Small intestine (tissue), 7 donors: ENCODE measurements around the gene LSM2. TPM values are rescaled to one million over a fixed set of nuclear protein-coding genes. Genes with fewer than 3 reads are reported as not detected.

Experiments
- DNase-seq, 2 donors: peaks; one replicate each; pipeline versions ENCODE4 v3.0.0 to v3.0.0-alpha.2; 2013
- FAIRE-seq: peaks from 2 replicates; lab custom pipeline; 2012; peaks lifted over from hg19 to GRCh38; lab: Jason Lieb, UNC
- H3K27ac ChIP-seq, 3 donors: one replicate each; pipeline ENCODE4 v1.5.1; 2013; ENCODE audit warnings: low read length in 2 of 3, mild to moderate bottlenecking in 2 of 3, control low read depth in 1 of 3, inconsistent platforms in 1 of 3, low read depth in 1 of 3, moderate library complexity in 1 of 3
- H3K27me3 ChIP-seq, 3 donors: one replicate each; pipeline ENCODE4 v1.6.1; 2013; ENCODE audit warnings: low read length in 3 of 3, inconsistent platforms in 1 of 3; ENCODE audit not compliant: control insufficient read depth in 3 of 3, insufficient read depth in 3 of 3
- H3K36me3 ChIP-seq, 3 donors: one replicate each; pipeline ENCODE4 v1.6.1; 2013; ENCODE audit warnings: low read length in 3 of 3, inconsistent platforms in 1 of 3, low read depth in 1 of 3, mild to moderate bottlenecking in 1 of 3, moderate library complexity in 1 of 3; ENCODE audit not compliant: control insufficient read depth in 3 of 3, insufficient read depth in 2 of 3
- H3K4me1 ChIP-seq, 3 donors: one replicate each; pipeline ENCODE4 v1.6.1; 2013; ENCODE audit warnings: low read length in 2 of 3, inconsistent platforms in 1 of 3, low read depth in 1 of 3, mild to moderate bottlenecking in 1 of 3, moderate library complexity in 1 of 3; ENCODE audit not compliant: control insufficient read depth in 3 of 3, insufficient read depth in 2 of 3
- H3K4me3 ChIP-seq, 3 donors: one replicate each; pipeline ENCODE4 v1.5.1; 2013; ENCODE audit warnings: low read length in 3 of 3, control low read depth in 1 of 3, inconsistent platforms in 1 of 3, low read depth in 1 of 3, mild to moderate bottlenecking in 1 of 3, moderate library complexity in 1 of 3
- H3K9me3 ChIP-seq, 2 donors: one replicate each; pipeline ENCODE4 v1.6.1; 2013; ENCODE audit warnings: low read depth in 1 of 2, low read length in 1 of 2; ENCODE audit not compliant: control insufficient read depth in 2 of 2, insufficient read depth in 1 of 2
- WGBS, 3 donors: extraction: QIAGEN DNeasy Blood & Tissue Kit; methylation state at CpG; one replicate each; pipeline ENCODE4 v1.1.7; 2013; 5-methylcytosine and 5-hydroxymethylcytosine counted together
- polyA plus RNA-seq, 4 donors: library from polyadenylated mRNA; stranded (reverse) in 3 of 4; unstranded in 1 of 4; fragments of 200-250 nt in 3 of 4; fragments of 120-200 nt in 1 of 4; gene quantifications; one replicate each; pipeline versions ENCODE4 v1.2.1 to v1.2.3, GENCODE V29; 2013
- donor health status: healthy with polysubstance abuse.
- donor health status: control.
- donor health status: control.
- donor health status: Bipolar disorder and iron deficiency.
- donor health status: healthy.

The LSM2 gene
- polyA plus RNA-seq, 4 donors: 27.3 to 90.2 (median 39.3) TPM

DNA sequence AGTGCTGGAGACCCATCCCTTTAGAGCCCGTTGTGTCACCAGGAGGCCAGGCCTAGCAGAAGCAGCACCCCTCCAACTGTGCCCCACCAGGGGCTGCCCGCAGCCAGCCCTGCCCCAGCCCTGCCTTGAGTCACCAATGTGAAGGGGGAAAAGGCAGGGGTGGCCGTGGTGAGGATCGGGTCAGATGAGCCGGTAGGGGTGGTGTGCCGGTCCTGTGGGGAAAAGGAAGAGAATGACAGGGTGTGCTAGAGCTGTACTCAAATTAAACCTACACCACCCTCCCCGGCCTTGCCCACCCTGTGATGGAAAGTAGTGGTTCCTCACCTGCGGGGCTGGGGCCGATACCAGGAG lies 41.2 kb downstream of the LSM2 start:
- Histone ChIP-seq H3K27ac (no peak overlapping the region), H3K9me3 (no peaks in the 10 kb centered on the region), H3K27me3 (no peaks in the 10 kb centered on the region), H3K36me3 (peaks cover 0 to 35% (median 0%) of the 10 kb centered on the region in 3 donors), H3K4me3 (peak overlapping the region in 2 of 3 donors; percentile 33 to 36), H3K4me1 (peaks cover 0 to 45% (median 7%) of the 10 kb centered on the region in 3 donors)
- WGBS, 3 donors: 49 to 81% (median 57%) methylated on average over 9 of the region's 9 CpGs
- no peak for DNase-seq
- no peak for FAIRE-seq

DNA sequence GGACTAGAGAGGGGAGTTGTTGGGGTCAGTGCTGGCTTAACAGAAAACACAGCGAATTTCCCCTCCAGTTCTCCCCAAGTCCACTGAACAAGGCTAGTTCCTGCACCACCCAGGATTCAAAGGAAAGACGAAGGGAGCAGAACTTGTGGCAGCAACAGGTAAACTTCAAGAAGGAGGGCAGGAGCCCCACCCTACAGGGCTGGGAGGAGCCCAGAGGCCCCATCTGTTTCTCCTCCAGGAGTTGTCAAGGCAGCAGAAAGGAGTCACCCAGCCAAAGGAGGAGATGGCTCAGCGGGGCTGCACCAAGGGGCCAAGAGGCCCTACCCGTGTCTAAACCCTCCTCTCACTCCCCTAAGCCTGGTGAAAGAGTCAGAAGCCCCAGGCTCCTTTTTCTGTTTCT lies 42.6 kb downstream of the LSM2 start:
- Histone ChIP-seq H3K36me3 (peaks cover 0 to 48% (median 0%) of the 10 kb centered on the region in 3 donors), H3K27ac (no peak overlapping the region), H3K4me3 (no peak overlapping the region), H3K4me1 (peaks cover 0 to 47% (median 13%) of the 10 kb centered on the region in 3 donors), H3K9me3 (no peaks in the 10 kb centered on the region), H3K27me3 (no peaks in the 10 kb centered on the region)
- no peak for FAIRE-seq
- DNase-seq: peak in 1 of 2 donors; percentile 49
- 71 to 76% (median 74%) methylated on average over 4 of the region's 4 CpGs for WGBS, 3 donors

GRCh38 chr6:31763619-31763940 lies 43.2 kb downstream of the LSM2 start:
- H3K36me3 ChIP-seq: peaks cover 0 to 48% (median 0%) of the 10 kb centered on the region in 3 donors
- H3K9me3 ChIP-seq: no peaks in the 10 kb centered on the region
- H3K4me3 ChIP-seq: no peak overlapping the region
- FAIRE-seq: no peak
- H3K4me1 ChIP-seq: peaks cover 0 to 47% (median 13%) of the 10 kb centered on the region in 3 donors
- DNase-seq: peak; percentile 34 to 43
- H3K27ac ChIP-seq: no peak overlapping the region
- no peaks in the 10 kb centered on the region for H3K27me3 ChIP-seq
- 21 to 31% (median 29%) methylated on average over 1 of the region's 1 CpG for WGBS, 3 donors

DNA sequence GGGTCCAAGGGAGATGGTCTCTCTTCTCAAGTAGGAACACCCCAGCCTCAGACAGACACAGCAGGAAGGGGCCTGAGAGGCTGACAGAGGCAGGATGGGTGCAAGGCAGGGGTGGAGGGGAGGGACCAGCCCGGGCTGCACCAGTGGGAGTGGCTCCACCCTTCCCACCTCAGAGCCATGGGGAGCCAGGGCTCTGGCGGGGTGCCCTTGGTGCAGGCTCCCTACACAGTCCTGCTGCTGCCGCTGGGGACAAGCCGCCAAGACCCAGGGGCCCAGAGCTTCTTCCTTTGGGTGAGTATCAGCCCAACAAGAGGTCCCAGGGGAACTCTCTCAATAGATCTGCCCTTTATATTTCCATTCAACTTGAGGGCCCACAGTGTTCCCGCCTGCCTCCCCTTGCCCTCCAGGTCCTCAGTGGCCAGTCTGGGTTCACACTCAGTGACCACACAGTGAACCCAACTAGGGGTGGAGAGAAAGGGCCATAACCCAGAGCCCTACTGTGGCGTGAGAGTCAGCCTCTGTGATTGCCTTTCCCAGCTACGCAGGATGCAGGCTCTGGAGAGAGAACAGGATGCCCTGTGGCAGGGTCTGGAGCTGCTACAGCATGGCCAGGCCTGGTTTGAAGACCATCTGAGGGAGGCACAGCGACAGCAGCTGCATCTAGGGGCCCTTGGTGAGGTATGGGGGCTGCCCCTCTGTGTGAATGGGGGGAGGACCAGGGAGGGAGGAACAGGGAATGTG lies 43.7 kb downstream of the LSM2 start:
- H3K27me3 ChIP-seq: no peaks in the 10 kb centered on the region
- peaks cover 0 to 47% (median 13%) of the 10 kb centered on the region in 3 donors for H3K4me1 ChIP-seq
- no peak overlapping the region for H3K4me3 ChIP-seq
- no peak for DNase-seq
- WGBS, 3 donors: 70 to 80% (median 78%) methylated on average over 7 to 8 of the region's 8 CpGs
- H3K27ac ChIP-seq: no peak overlapping the region
- no peak for FAIRE-seq
- H3K36me3 ChIP-seq: peaks cover 0 to 52% (median 0%) of the 10 kb centered on the region in 3 donors
- no peaks in the 10 kb centered on the region for H3K9me3 ChIP-seq

- peaks cover 0 to 46% (median 13%) of the 10 kb centered on the region in 3 donors for H3K4me1 ChIP-seq
- H3K27me3 ChIP-seq: no peaks in the 10 kb centered on the region
- peaks cover 0 to 54% (median 0%) of the 10 kb centered on the region in 3 donors for H3K36me3 ChIP-seq
- no peak for DNase-seq
- no peaks in the 10 kb centered on the region for H3K9me3 ChIP-seq
- WGBS, 3 donors: 80 to 81% (median 80%) methylated on average over 4 of the region's 4 CpGs
- no peak within 1 kb of the TSS for H3K4me3 ChIP-seq
- FAIRE-seq: no peak
- H3K27ac ChIP-seq: no peak within 1 kb of the TSS
Observed at GRCh38 chr6:31762356-31762755, 44.4 kb downstream of the LSM2 start, which contains the start of gene SAPCD1. TSS of gene SAPCD1 (plus strand) at chr6:31762656. CDS start at chr6:31763055, 399 bp downstream.

- 87 to 95% (median 92%) methylated on average over 8 of the region's 8 CpGs for WGBS, 3 donors
- Histone ChIP-seq H3K4me1 (peaks cover 0 to 41% (median 13%) of the 10 kb centered on the region in 3 donors), H3K9me3 (no peaks in the 10 kb centered on the region), H3K27ac (peak overlapping the region in 1 of 3 donors; percentile 53), H3K27me3 (no peaks in the 10 kb centered on the region), H3K36me3 (peaks cover 0 to 54% (median 0%) of the 10 kb centered on the region in 3 donors), H3K4me3 (no peak overlapping the region)
- FAIRE-seq (no peak), DNase-seq (no peak)
Observed at GRCh38 chr6:31761343-31761742, 45.4 kb downstream of the LSM2 start.

- Histone ChIP-seq H3K36me3 (peaks cover 0 to 54% (median 0%) of the 10 kb centered on the region in 3 donors), H3K4me3 (no peak overlapping the region), H3K27me3 (no peaks in the 10 kb centered on the region), H3K4me1 (peaks cover 0 to 38% (median 13%) of the 10 kb centered on the region in 3 donors), H3K9me3 (no peaks in the 10 kb centered on the region), H3K27ac (peak overlapping the region; percentile 4 to 70 (median 53))
- no peak for FAIRE-seq
- peak; percentile 56 to 89 for DNase-seq
- 36 to 78% (median 54%) methylated on average over 5 of the region's 5 CpGs for WGBS, 3 donors
Observed at GRCh38 chr6:31760790-31761189, 46.0 kb downstream of the LSM2 start.

- no peaks in the 10 kb centered on the region for H3K27me3 ChIP-seq
- no peak for FAIRE-seq
- H3K4me3 ChIP-seq: no peak overlapping the region
- no peak for DNase-seq
- no peaks in the 10 kb centered on the region for H3K9me3 ChIP-seq
- H3K4me1 ChIP-seq: peaks cover 0 to 19% (median 13%) of the 10 kb centered on the region in 3 donors
- no peak overlapping the region for H3K27ac ChIP-seq
- peaks cover 0 to 47% (median 0%) of the 10 kb centered on the region in 3 donors for H3K36me3 ChIP-seq
- WGBS, 3 donors: 89 to 96% (median 91%) methylated on average over 2 of the region's 2 CpGs
Observed at GRCh38 chr6:31758281-31758680, 48.5 kb downstream of the LSM2 start.
